OCI-LY7 (cell line): ENCODE data around the gene MTERF4.

Source experiments
- CTCF ChIP-seq: fragments of 200-600 bp; sonication (generic); conservative IDR thresholded peaks from 2 replicates; pipeline ENCODE4 v1.5.1; 2014; ENCODE audit warnings: mild to moderate bottlenecking, antibody characterized with exemption, low read length, moderate library complexity, mixed read lengths
- EZH2phosphoT487 ChIP-seq: fragments of 200-600 bp; sonication (generic); IDR thresholded peaks from 2 replicates; pipeline ENCODE4 v1.6.1; 2018; ENCODE audit warnings: low read depth, borderline replicate concordance, mild to moderate bottlenecking, mixed run types, antibody characterized with exemption, low read length, moderate library complexity, mixed read lengths

- TF ChIP-seq CTCF (no peak), EZH2phosphoT487 (no peak)
Measured at GRCh38 chr2:241067501-241068135, 34.5 kb downstream of the MTERF4 start.
